Fibroblast of the aortic adventitia (primary cell): ENCODE measurements around the gene NDFIP1. TPM values are rescaled to one million over a fixed set of nuclear protein-coding genes. Genes with fewer than 3 reads are reported as not detected.
"Not testable (repeated sequence)": the region's sequence is repeated elsewhere in the genome, so short reads cannot be mapped to it uniquely, and the experiment has no call there.

ENCODE experiments used
- DNase-seq: peaks from one replicate; pipeline ENCODE4 v3.0.0-alpha.2; 2010; ENCODE audit warnings: low read depth
- H3K4me3 ChIP-seq: 2 replicates; pipeline ENCODE4 v1.5.1; 2011; ENCODE audit warnings: low read depth, mild to moderate bottlenecking, control low read depth, low read length, moderate library complexity
- CTCF ChIP-seq: IDR thresholded peaks from 2 replicates; pipeline ENCODE4 v1.5.1; 2011; ENCODE audit warnings: mild to moderate bottlenecking, low read length, control low read depth, inconsistent platforms; ENCODE audit not compliant: insufficient read depth
- total RNA-seq: library from RNA; depleted of rRNA; stranded (reverse); fragments of >200 nt; gene quantifications from 2 replicates; pipeline ENCODE4 v1.2.3, GENCODE V29; 2012; ENCODE audit warnings: low replicate concordance

Gene NDFIP1
- total RNA-seq, 1 donor = 71.4 TPM

- TF ChIP-seq CTCF = no peak
- no peak overlapping the region for H3K4me3 ChIP-seq
- no peak for DNase-seq
Observed at GRCh38 chr5:142152384-142152732, 43.8 kb downstream of the NDFIP1 start.

- TF ChIP-seq CTCF = no peak
- DNase-seq = no peak
- H3K4me3 ChIP-seq = no peak overlapping the region
Observed at GRCh38 chr5:142153674-142154448, 45.3 kb downstream of the NDFIP1 start.

- H3K4me3 ChIP-seq, DNase-seq: not testable (repeated sequence)
Observed at GRCh38 chr5:142154449-142154841, 45.9 kb downstream of the NDFIP1 start.

GRCh38 chr5:142156839-142157463, 48.4 kb downstream of the NDFIP1 start:
- DNase-seq = no peak
- H3K4me3 ChIP-seq = no peak overlapping the region
- no peak for TF ChIP-seq CTCF

- no peak for DNase-seq
- no peak for TF ChIP-seq CTCF
- H3K4me3 ChIP-seq = no peak overlapping the region
Observed at GRCh38 chr5:142159354-142159753, 50.8 kb downstream of the NDFIP1 start.

GRCh38 chr5:142164315-142164714, 55.7 kb downstream of the NDFIP1 start:
- H3K4me3 ChIP-seq = no peak overlapping the region
- no peak for DNase-seq
- no peak for TF ChIP-seq CTCF

- no peak for TF ChIP-seq CTCF
- H3K4me3 ChIP-seq = no peak overlapping the region
- no peak for DNase-seq
Observed at GRCh38 chr5:142166754-142167153, 58.2 kb downstream of the NDFIP1 start.
